ENCODE results near the gene SLCO2A1. TPM values are rescaled to one million over a fixed set of nuclear protein-coding genes. Genes with fewer than 3 reads are reported as not detected.

SLCO2A1 gene
- polyA plus RNA-seq, 1 experiment = 5.4 TPM

DNA sequence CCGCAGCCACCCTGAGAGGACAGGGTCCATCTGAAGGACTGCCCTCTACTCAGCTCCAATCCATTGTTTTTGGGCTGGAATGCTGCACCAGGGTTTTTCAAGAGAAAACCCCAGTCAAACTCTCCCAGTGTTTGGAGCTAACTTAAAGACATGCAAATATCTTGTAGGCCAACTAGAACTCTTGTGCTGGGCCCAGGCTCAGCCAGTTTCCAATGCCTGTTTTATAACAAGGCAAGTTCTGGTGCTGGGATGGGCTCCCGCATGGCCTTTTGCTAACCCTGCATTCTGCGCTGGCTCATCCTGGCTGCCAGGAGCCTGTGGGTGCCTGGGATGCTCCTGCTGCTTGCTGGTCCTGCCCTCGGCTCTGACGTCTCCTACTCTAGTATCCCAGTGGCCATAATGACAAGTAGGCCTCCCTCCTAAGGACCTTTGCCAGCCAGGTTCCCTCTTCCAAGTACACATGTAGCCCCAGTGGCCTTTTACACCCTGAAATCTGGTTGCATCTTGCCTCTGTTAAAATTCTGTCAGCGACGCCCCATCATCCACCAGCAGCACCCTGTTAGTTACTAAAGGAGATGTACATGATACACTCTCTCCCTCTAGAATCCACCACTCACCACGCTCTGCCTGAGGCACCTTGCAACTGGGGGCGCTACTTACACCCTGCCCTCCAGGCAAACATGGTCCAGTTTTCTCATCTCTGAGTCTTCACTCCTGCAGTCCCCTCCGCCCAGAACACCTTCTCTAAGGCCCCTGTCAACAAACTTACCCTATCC, 103.6 kb downstream of the SLCO2A1 start:
- peaks cover 2% of the 10 kb centered on the region; the same call in 1 of the 2 replicates for H3K27me3 ChIP-seq (ENCODE audit: control insufficient read depth, insufficient read depth, low read length)
- no peak for DNase-seq (ENCODE audit: low read depth)

DNA sequence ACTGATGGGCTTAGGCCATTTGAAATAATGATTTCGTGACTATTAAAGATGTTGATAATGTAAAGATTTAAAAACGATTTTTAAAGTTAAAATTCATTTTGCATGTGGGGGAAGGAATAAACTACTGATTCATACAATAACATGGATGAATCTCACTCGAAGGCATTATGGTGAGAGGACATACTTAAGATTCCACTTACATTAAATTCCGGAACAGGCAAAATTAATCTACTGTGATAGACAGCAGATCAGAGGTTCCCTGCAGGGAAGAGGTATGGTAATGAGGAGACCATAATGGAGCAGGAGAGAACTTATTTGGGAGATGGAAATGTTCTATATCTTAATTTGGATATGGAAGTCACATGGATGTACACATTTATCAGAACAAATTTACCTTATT, 105.7 kb downstream of the SLCO2A1 start:
- ChIA-PET CTCF (interaction anchor here (1.3 kb wide), 1 partner anchor 104 kb away, joined by 3 read pairs; no protein-coding TSS in a partner anchor), POLR2A (no interaction called here)
- peaks cover 6% of the 10 kb centered on the region for H3K27me3 ChIP-seq (ENCODE audit: control insufficient read depth, insufficient read depth, low read length)
- no peak for DNase-seq (ENCODE audit: low read depth)
- no peaks in the 10 kb centered on the region for H3K36me3 ChIP-seq (ENCODE audit: control insufficient read depth, insufficient read depth, low read length)
- H3K4me3 ChIP-seq (ENCODE audit: low read depth, low read length) = no peak overlapping the region
- TF ChIP-seq, protein P1, sequence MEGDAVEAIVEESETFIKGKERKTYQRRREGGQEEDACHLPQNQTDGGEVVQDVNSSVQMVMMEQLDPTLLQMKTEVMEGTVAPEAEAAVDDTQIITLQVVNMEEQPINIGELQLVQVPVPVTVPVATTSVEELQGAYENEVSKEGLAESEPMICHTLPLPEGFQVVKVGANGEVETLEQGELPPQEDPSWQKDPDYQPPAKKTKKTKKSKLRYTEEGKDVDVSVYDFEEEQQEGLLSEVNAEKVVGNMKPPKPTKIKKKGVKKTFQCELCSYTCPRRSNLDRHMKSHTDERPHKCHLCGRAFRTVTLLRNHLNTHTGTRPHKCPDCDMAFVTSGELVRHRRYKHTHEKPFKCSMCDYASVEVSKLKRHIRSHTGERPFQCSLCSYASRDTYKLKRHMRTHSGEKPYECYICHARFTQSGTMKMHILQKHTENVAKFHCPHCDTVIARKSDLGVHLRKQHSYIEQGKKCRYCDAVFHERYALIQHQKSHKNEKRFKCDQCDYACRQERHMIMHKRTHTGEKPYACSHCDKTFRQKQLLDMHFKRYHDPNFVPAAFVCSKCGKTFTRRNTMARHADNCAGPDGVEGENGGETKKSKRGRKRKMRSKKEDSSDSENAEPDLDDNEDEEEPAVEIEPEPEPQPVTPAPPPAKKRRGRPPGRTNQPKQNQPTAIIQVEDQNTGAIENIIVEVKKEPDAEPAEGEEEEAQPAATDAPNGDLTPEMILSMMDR (IDR thresholded peaks at IDR 0.05; ENCODE audit: insufficient read depth, low read depth, low read length) = no peak

More for the DNA sequence above, 103.6 kb downstream of the SLCO2A1 start:
- ChIA-PET CTCF (interaction anchor here (0.7 to 7.4 kb wide), 3 partner anchors 43 to 284 kb away, joined by 3 to 141 read pairs (median 4); no protein-coding TSS in a partner anchor), POLR2A (no interaction called here)
- no peak overlapping the region for H3K4me3 ChIP-seq (ENCODE audit: low read depth, low read length)
- no peaks in the 10 kb centered on the region for H3K36me3 ChIP-seq (ENCODE audit: control insufficient read depth, insufficient read depth, low read length)
- TF ChIP-seq, protein P1 (IDR thresholded peaks at IDR 0.05; ENCODE audit: insufficient read depth, low read depth, low read length) = no peak

DNA sequence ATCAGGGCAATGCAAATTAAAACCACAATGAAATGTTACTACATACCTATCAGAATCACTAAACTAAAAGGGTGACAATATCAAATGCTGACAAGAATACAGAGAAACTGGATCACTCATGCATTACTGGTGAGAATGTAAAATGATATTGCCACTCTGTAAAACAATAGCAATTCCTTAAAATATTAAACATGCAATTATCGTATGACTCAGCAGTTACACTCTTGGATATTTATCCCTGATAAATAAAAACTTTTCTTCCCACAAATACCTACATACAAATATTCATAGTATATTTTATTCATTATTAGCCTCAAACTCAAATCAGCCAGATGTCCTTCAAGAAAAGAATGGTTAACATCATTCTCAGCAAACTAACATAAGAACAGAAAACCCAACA, 108.1 kb downstream of the SLCO2A1 start:
- TF ChIP-seq, protein P1 (IDR thresholded peaks at IDR 0.05; ENCODE audit: insufficient read depth, low read depth, low read length) = no peak
- H3K36me3 ChIP-seq (ENCODE audit: control insufficient read depth, insufficient read depth, low read length) = no peaks in the 10 kb centered on the region
- H3K27me3 ChIP-seq (ENCODE audit: control insufficient read depth, insufficient read depth, low read length) = peaks cover 5% of the 10 kb centered on the region
- no peak for DNase-seq (ENCODE audit: low read depth)
- H3K4me3 ChIP-seq (ENCODE audit: low read depth, low read length) = no peak overlapping the region
- POLR2A ChIA-PET = no interaction called here
- CTCF ChIA-PET = no interaction called here

DNA sequence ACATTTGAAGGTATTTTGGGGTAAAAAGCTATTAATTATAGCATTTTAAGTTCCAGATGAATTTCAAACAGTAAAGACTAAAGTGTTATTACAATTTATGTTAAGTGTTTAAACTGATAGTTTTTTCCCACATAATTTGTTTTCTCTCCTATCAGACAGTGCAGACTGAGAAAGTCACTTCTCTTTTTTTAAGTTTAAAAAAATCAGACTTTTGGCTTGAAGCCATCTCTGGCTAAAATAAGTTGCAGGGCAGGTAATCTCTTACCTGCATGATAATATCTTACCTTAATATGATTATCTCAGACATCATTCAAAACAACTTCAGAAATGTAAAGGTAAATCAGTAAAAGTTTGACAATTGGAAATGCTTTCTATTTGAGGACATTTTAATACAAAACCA, 112.6 kb downstream of the SLCO2A1 start:
- Histone ChIP-seq H3K4me3 (ENCODE audit: low read depth, low read length) (no peak overlapping the region), H3K27me3 (ENCODE audit: control insufficient read depth, insufficient read depth, low read length) (peaks cover 11% of the 10 kb centered on the region), H3K36me3 (ENCODE audit: control insufficient read depth, insufficient read depth, low read length) (no peaks in the 10 kb centered on the region)
- CTCF ChIA-PET = interaction anchor here (1.0 kb wide), 1 partner anchor 295 kb away, joined by 3 read pairs; no protein-coding TSS in a partner anchor
- POLR2A ChIA-PET = no interaction called here
- TF ChIP-seq, protein P1 (IDR thresholded peaks at IDR 0.05; ENCODE audit: insufficient read depth, low read depth, low read length) = no peak
- DNase-seq (ENCODE audit: low read depth) = no peak

DNA sequence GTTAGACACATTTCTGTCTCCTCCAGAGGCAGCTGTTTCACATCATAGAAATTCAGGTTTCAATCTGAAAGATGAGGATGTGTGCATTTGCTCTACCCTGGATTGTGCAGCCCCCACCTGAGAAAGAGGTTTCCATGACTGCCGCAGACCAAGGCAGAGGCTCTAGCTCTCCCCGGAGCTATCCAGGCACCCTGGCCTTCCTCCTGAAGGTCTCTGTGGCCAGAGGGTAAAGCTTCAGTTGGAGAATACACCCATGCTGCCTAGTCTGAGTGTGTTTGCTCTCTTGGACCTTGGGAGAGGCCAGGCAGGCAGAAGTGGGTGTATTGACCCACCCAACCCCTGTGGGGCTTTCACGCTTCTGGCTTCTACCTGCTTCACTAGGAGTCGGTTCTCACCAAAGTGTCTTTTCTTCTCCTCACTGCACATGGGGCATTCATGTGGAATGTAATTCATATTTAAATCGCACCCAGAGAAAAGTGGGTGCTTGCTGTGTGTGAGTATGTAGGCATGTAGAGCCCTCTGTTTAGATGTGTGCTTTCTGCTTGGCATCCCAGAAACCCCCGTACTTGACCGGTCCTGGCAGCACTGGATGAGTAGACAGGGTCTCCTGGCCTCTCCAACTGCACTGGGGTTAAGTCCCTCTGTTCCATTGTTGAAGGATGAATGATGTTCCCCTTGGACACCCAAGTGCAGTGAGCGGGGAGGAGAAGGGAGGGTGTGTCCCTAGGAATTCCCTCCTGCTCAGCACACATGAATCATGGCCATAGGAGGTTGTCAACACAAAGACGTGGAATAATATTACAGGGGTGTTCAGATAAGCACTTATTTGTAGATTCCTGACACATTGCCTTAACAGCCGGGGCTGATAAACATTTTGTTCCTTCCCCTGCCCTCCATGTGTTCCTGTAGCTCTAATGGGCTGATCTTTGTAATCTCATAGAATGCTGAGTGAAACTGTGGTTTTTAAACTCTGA, 113.8 kb downstream of the SLCO2A1 start:
- TF ChIP-seq, protein P1 (IDR thresholded peaks at IDR 0.05; ENCODE audit: insufficient read depth, low read depth, low read length) = no peak
- ChIA-PET CTCF (interaction anchor here (0.8 to 1.5 kb wide), 4 partner anchors 12 to 296 kb away, joined by 3 to 6 read pairs (median 4); no protein-coding TSS in a partner anchor), POLR2A (no interaction called here)
- Histone ChIP-seq H3K27me3 (ENCODE audit: control insufficient read depth, insufficient read depth, low read length) (peaks cover 11% of the 10 kb centered on the region), H3K4me3 (ENCODE audit: low read depth, low read length) (no peak overlapping the region), H3K36me3 (ENCODE audit: control insufficient read depth, insufficient read depth, low read length) (no peaks in the 10 kb centered on the region)
- DNase-seq (ENCODE audit: low read depth) = no peak
